Left colon (tissue), 2 donors: ENCODE data around the gene DSCAML1. TPM values are rescaled to one million over a fixed set of nuclear protein-coding genes. Genes with fewer than 3 reads are reported as not detected.
"Not testable (repeated sequence)": the region's sequence is repeated elsewhere in the genome, so short reads cannot be mapped to it uniquely, and the experiment has no call there.

Source experiments
- ATAC-seq: fragments of 200-7000 bp; cut with Tn5 transposase; one replicate; pipeline ENCODE4 v1.9.1; 2020; ENCODE audit warnings: mild to moderate bottlenecking, moderate library complexity
- DNase-seq, 2 donors: peaks; one replicate each; pipeline ENCODE4 v3.0.0-alpha.2; 2020
- intact Hi-C, 2 donors: fragments of 100-400 bp; cut with DNase I in 1 of 2; cut with micrococcal nuclease in 1 of 2; formaldehyde crosslinking; loops; one replicate each; pipeline versions ENCODE4 v1.11.2 to v1.14.0; 2022; cut with DNase I, micrococcal nuclease
- total RNA-seq, 2 donors: library from RNA; stranded (reverse); fragmentation: NEBNext Ultra II Directional; extraction: Animal tissue kit (Norgen Biotek cat#: 25700); gene quantifications; one replicate each; pipeline ENCODE4 v1.2.1, GENCODE V29; 2021
- donor health status: DM: no; HTN: no; CAD: no.
- donor health status: DM: yes; HTN: yes; CAD: no.

The DSCAML1 gene
- total RNA-seq, 2 donors from 2014 or later: 3.6 to 8.6 TPM

- no peak for DNase-seq
- ATAC-seq: no peak
- intact Hi-C loops: no loop called here
Measured at GRCh38 chr11:117413616-117414015, 383.4 kb downstream of the DSCAML1 start.

GRCh38 chr11:117412653-117413275 is 384.3 kb downstream of the DSCAML1 start:
- no peak for ATAC-seq
- DNase-seq: no peak

GRCh38 chr11:117412176-117412575 is 384.8 kb downstream of the DSCAML1 start:
- intact Hi-C loops: no loop called here
- no peak for ATAC-seq

More at GRCh38 chr11:117412653-117413275, 384.3 kb downstream of the DSCAML1 start:
- intact Hi-C loops: no loop called here

GRCh38 chr11:117411736-117412135 is 385.3 kb downstream of the DSCAML1 start:
- intact Hi-C loops: no loop called here
- DNase-seq: no peak
- ATAC-seq: no peak

More at GRCh38 chr11:117412176-117412575, 384.8 kb downstream of the DSCAML1 start:
- DNase-seq: no peak

GRCh38 chr11:117410861-117411710 is 385.9 kb downstream of the DSCAML1 start:
- intact Hi-C loops: no loop called here
- no peak for ATAC-seq
- no peak for DNase-seq

GRCh38 chr11:117410238-117410637 is 386.8 kb downstream of the DSCAML1 start:
- ATAC-seq (no peak), DNase-seq (no peak)
- intact Hi-C loops: no loop called here

- no peak for DNase-seq
- no peak for ATAC-seq
- intact Hi-C loops: no loop called here
Measured at GRCh38 chr11:117409511-117409910, 387.5 kb downstream of the DSCAML1 start.

GRCh38 chr11:117408356-117408755 is 388.7 kb downstream of the DSCAML1 start:
- DNase-seq: no peak
- ATAC-seq: no peak
- intact Hi-C loops: no loop called here

GRCh38 chr11:117407016-117407415 is 390.0 kb downstream of the DSCAML1 start:
- intact Hi-C loops: no loop called here
- no peak for ATAC-seq
- DNase-seq: no peak

- DNase-seq, ATAC-seq, intact Hi-C loops: not testable (repeated sequence)
Measured at GRCh38 chr11:117405898-117406297, 391.1 kb downstream of the DSCAML1 start.

GRCh38 chr11:117399100-117399840 is 397.7 kb downstream of the DSCAML1 start:
- ATAC-seq, DNase-seq, intact Hi-C loops: not testable (repeated sequence)

- DNase-seq, intact Hi-C loops, ATAC-seq: not testable (repeated sequence)
Measured at GRCh38 chr11:117398618-117399017, 398.4 kb downstream of the DSCAML1 start.

GRCh38 chr11:117396970-117397369 is 400.0 kb downstream of the DSCAML1 start:
- ATAC-seq (no peak), DNase-seq (no peak)
- intact Hi-C loops: no loop called here

GRCh38 chr11:117395476-117395875 is 401.5 kb downstream of the DSCAML1 start:
- intact Hi-C loops: no loop called here
- ATAC-seq: no peak
- no peak for DNase-seq

GRCh38 chr11:117394221-117394925 is 402.6 kb downstream of the DSCAML1 start:
- DNase-seq: no peak
- intact Hi-C loops: no loop called here
- no peak for ATAC-seq

GRCh38 chr11:117392979-117393378 is 404.0 kb downstream of the DSCAML1 start:
- intact Hi-C loops: no loop called here
- ATAC-seq (no peak), DNase-seq (no peak)

GRCh38 chr11:117392001-117392690 is 404.9 kb downstream of the DSCAML1 start:
- intact Hi-C loops: no loop called here
- ATAC-seq (no peak), DNase-seq (no peak)

- ATAC-seq (no peak), DNase-seq (no peak)
- intact Hi-C loops: no loop called here
Measured at GRCh38 chr11:117391181-117391580, 405.8 kb downstream of the DSCAML1 start.
